Ovary (tissue), 3 donors: ENCODE measurements around the gene DSG3.

Experiments
- CTCF ChIP-seq, 3 donors: fragments of 450-650 bp in 2 of 3; fragments of 200-600 bp in 1 of 3; IDR thresholded peaks; one replicate each; pipeline versions ENCODE4 v1.5.1 to v1.8.0; 2016 to 2022; ENCODE audit warnings: antibody characterized with exemption in 3 of 3, mild to moderate bottlenecking in 1 of 3
- EP300 ChIP-seq: sonication (generic); formaldehyde crosslinking; IDR thresholded peaks from one replicate; pipeline ENCODE4 v1.6.1; 2017; ENCODE audit warnings: antibody characterized with exemption
- POLR2A ChIP-seq: fragments of 450-650 bp; IDR thresholded peaks from one replicate; pipeline ENCODE4 v1.6.1; 2017; ENCODE audit warnings: antibody characterized with exemption, mild to moderate bottlenecking, moderate library complexity
- donor health status: DM: no; HTN: no; CAD: no.

GRCh38 chr18:31450409-31450808 lies 2.9 kb downstream of the DSG3 start:
- TF ChIP-seq POLR2A: no peak
- TF ChIP-seq CTCF (IDR thresholded peaks at IDR 0.05): no peak
- TF ChIP-seq EP300: no peak
